Keratinocyte (primary cell): ENCODE results near the gene DPP10. TPM values are rescaled to one million over a fixed set of nuclear protein-coding genes. Genes with fewer than 3 reads are reported as not detected.

ENCODE experiments used
- DNase-seq: peaks from one replicate; pipeline ENCODE4 v3.0.0-alpha.2; 2011; ENCODE audit warnings: low read depth, missing footprints, low spot score
- FAIRE-seq: peaks from 2 replicates; lab custom pipeline; 2011; peaks lifted over from hg19 to GRCh38; lab: Jason Lieb, UNC
- H2AFZ ChIP-seq: 2 replicates; pipeline ENCODE4 v1.6.0; 2012; ENCODE audit warnings: low read length, control low read depth, inconsistent platforms; ENCODE audit not compliant: control insufficient read depth
- H3K27ac ChIP-seq: 2 replicates; pipeline ENCODE4 v1.5.1; 2011; ENCODE audit warnings: low read length; ENCODE audit not compliant: control insufficient read depth, insufficient read depth
- H3K27me3 ChIP-seq: 3 replicates; pipeline ENCODE4 v1.6.0; 2011; ENCODE audit warnings: low read length; ENCODE audit not compliant: control insufficient read depth, insufficient read depth; ENCODE audit errors: extremely low read depth
- H3K36me3 ChIP-seq, 2 experiments: 2 replicates in 1 of 2; 3 replicates in 1 of 2; pipeline ENCODE4 v1.5.1; 2011; ENCODE audit warnings: low read length in 2 of 2, mild to moderate bottlenecking in 1 of 2; ENCODE audit not compliant: control insufficient read depth in 2 of 2, insufficient read depth in 2 of 2; ENCODE audit errors: extremely low read depth in 1 of 2
- H3K4me1 ChIP-seq: 3 replicates; pipeline ENCODE4 v1.5.1; 2011; ENCODE audit warnings: low read length; ENCODE audit not compliant: control insufficient read depth, insufficient read depth; ENCODE audit errors: extremely low read depth
- H3K4me2 ChIP-seq: 3 replicates; pipeline ENCODE4 v1.6.0; 2011; ENCODE audit warnings: low read depth, low read length; ENCODE audit not compliant: control insufficient read depth, insufficient read depth; ENCODE audit errors: extremely low read depth
- H3K4me3 ChIP-seq, 3 experiments: fragments of 200-600 bp in 1 of 3; sonication (generic) in 1 of 3; 2 replicates in 2 of 3; 3 replicates in 1 of 3; pipeline ENCODE4 v1.5.1; 2011 to 2016; ENCODE audit warnings: low read length in 3 of 3, mild to moderate bottlenecking in 3 of 3, control low read depth in 2 of 3, inconsistent platforms in 1 of 3, low read depth in 1 of 3, mixed read lengths in 1 of 3, mixed run types in 1 of 3, moderate library complexity in 1 of 3; ENCODE audit not compliant: control insufficient read depth in 2 of 3, insufficient read depth in 2 of 3; ENCODE audit errors: extremely low read depth in 1 of 3
- H3K79me2 ChIP-seq: 2 replicates; pipeline ENCODE4 v1.6.0; 2012; ENCODE audit warnings: low read length; ENCODE audit not compliant: control insufficient read depth, insufficient read depth
- H3K9ac ChIP-seq: 3 replicates; pipeline ENCODE4 v1.6.0; 2011; ENCODE audit warnings: low read length; ENCODE audit not compliant: control insufficient read depth, insufficient read depth; ENCODE audit errors: extremely low read depth
- H3K9me1 ChIP-seq: 3 replicates; pipeline ENCODE4 v1.6.0; 2011; ENCODE audit warnings: low read length; ENCODE audit not compliant: control insufficient read depth, insufficient read depth; ENCODE audit errors: extremely low read depth
- H3K9me3 ChIP-seq: 2 replicates; pipeline ENCODE4 v1.5.1; 2012; ENCODE audit warnings: low read depth, low read length; ENCODE audit not compliant: control insufficient read depth
- H4K20me1 ChIP-seq: 3 replicates; pipeline ENCODE4 v1.6.0; 2011; ENCODE audit warnings: low read length; ENCODE audit not compliant: control insufficient read depth, insufficient read depth; ENCODE audit errors: extremely low read depth
- EZH2 ChIP-seq: IDR thresholded peaks from one replicate; pipeline ENCODE4 v1.6.1; 2012; ENCODE audit warnings: inconsistent platforms, mild to moderate bottlenecking, low read length, moderate library complexity
- dilution Hi-C: fragments of 300-500 bp; cut with MboI; formaldehyde crosslinking; loops from one replicate; pipeline ENCODE4 v1.7.0; 2020; ENCODE audit warnings: low sequenced_read_pairs; ENCODE audit not compliant: extremely low pct_ligation_motif_present
- polyA plus RNA-seq, 5 experiments: library from polyadenylated mRNA; depleted of rRNA in 3 of 5; stranded (reverse) in 3 of 5; stranded (forward) in 1 of 5; unstranded in 1 of 5; fragments of >200 nt; gene quantifications; 1 replicate in 1 of 5; 2 replicates in 3 of 5; 3 replicates in 1 of 5; pipeline versions ENCODE4 v1.2.1 to v1.2.3, GENCODE V29; 2011 to 2012; ENCODE audit warnings: missing spikeins in 2 of 5, low read depth in 1 of 5, low replicate concordance in 1 of 5
- TF ChIP-seq, protein P1 (sequence below), 3 experiments: IDR thresholded peaks in 1 of 3; conservative IDR thresholded peaks in 1 of 3; optimal IDR thresholded peaks in 1 of 3; 2 replicates in 2 of 3; 3 replicates in 1 of 3; pipeline versions ENCODE3 to v1.5.1; 2011; ENCODE audit warnings: low read length in 3 of 3, mild to moderate bottlenecking in 3 of 3, moderate library complexity in 2 of 3, control low read depth in 1 of 3, inconsistent platforms in 1 of 3; ENCODE audit not compliant: insufficient read depth in 2 of 3; ENCODE audit errors: extremely low read depth in 1 of 3

Gene DPP10
- polyA plus RNA-seq, 1 donor (not counting 4 experiments of a cell fraction or from before 2014, with no cell fraction given): not detected

DNA sequence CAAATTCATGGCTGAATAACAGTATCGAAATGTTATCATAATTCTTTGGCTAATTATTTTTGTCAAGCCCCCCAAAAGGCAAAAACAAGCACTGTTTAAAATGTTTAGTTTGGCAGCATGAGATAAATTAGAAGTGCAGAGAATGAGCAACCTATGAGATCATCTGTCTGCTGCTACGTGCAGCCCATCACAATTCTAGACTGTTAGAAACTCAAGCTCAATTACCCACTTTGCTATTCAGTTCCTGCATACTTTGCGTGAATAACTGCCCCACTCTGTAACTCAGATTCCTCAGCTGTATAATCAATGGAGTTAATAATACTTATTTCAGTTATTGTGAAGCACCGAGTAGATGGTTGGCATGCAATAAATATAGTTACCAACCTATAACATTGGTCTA is 1181.9 kb downstream of the DPP10 start:
- Histone ChIP-seq H3K27me3 (no peaks in the 10 kb centered on the region), H3K9me1 (no peaks in the 10 kb centered on the region), H3K36me3 (no peaks in the 10 kb centered on the region), H3K4me1 (no peaks in the 10 kb centered on the region), H3K4me3 (no peak overlapping the region), H3K27ac (no peak overlapping the region), H3K9me3 (no peaks in the 10 kb centered on the region), H3K4me2 (no peak overlapping the region), H3K9ac (no peak overlapping the region), H3K79me2 (no peaks in the 10 kb centered on the region), H4K20me1 (no peaks in the 10 kb centered on the region), H2AFZ (no peak overlapping the region)
- dilution Hi-C loops: no loop called here
- no peak for FAIRE-seq
- DNase-seq: no peak
- TF ChIP-seq, protein P1, sequence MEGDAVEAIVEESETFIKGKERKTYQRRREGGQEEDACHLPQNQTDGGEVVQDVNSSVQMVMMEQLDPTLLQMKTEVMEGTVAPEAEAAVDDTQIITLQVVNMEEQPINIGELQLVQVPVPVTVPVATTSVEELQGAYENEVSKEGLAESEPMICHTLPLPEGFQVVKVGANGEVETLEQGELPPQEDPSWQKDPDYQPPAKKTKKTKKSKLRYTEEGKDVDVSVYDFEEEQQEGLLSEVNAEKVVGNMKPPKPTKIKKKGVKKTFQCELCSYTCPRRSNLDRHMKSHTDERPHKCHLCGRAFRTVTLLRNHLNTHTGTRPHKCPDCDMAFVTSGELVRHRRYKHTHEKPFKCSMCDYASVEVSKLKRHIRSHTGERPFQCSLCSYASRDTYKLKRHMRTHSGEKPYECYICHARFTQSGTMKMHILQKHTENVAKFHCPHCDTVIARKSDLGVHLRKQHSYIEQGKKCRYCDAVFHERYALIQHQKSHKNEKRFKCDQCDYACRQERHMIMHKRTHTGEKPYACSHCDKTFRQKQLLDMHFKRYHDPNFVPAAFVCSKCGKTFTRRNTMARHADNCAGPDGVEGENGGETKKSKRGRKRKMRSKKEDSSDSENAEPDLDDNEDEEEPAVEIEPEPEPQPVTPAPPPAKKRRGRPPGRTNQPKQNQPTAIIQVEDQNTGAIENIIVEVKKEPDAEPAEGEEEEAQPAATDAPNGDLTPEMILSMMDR (optimal IDR thresholded peaks at IDR 0.05 in 1 of 3, IDR thresholded peaks at IDR 0.05 in 1 of 3, conservative IDR thresholded peaks at IDR 0.05 in 1 of 3; ENCODE audit: extremely low read depth in 1 of 3, insufficient read depth in 2 of 3, low read length in 3 of 3): no peak
- TF ChIP-seq EZH2: no peak

DNA sequence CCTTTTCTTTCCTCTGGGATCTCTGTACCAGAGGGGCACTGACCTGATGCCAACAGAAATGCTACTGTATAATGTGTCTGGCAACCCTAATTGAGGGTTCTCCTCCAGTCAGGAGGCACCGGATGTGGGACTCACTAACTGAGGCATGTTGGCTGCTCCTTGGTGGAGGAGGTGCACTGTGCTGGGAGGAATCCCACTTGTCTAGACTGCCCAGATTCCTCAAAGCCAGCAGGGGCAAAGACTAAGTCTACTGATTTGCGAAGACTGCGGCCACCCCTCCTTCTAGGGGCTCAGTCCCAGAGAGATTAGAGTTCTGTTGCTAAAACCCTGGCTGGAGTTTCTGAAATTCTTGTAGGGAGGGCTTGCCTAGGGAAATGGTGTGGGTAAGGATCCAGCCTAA is 1192.1 kb downstream of the DPP10 start:
- FAIRE-seq (no peak), DNase-seq (no peak)
- Histone ChIP-seq H3K79me2 (no peaks in the 10 kb centered on the region), H3K4me2 (no peak overlapping the region), H4K20me1 (no peaks in the 10 kb centered on the region), H3K9me3 (no peaks in the 10 kb centered on the region), H3K4me3 (no peak overlapping the region), H3K4me1 (no peaks in the 10 kb centered on the region), H3K9me1 (no peaks in the 10 kb centered on the region), H2AFZ (no peak overlapping the region), H3K27ac (no peak overlapping the region), H3K36me3 (no peaks in the 10 kb centered on the region), H3K27me3 (no peaks in the 10 kb centered on the region), H3K9ac (no peak overlapping the region)
- dilution Hi-C loops: no loop called here
- TF ChIP-seq, protein P1 (optimal IDR thresholded peaks at IDR 0.05 in 1 of 3, IDR thresholded peaks at IDR 0.05 in 1 of 3, conservative IDR thresholded peaks at IDR 0.05 in 1 of 3; ENCODE audit: extremely low read depth in 1 of 3, insufficient read depth in 2 of 3, low read length in 3 of 3): no peak
- TF ChIP-seq EZH2: no peak
